SK-N-SH (cell line): ENCODE results near the gene PIK3R1. TPM values are rescaled to one million over a fixed set of nuclear protein-coding genes. Genes with fewer than 3 reads are reported as not detected.
A peak's percentile ranks its signal among the peaks of the same experiment; 100 is the strongest.

Source experiments
- CTCF ChIA-PET: fragments of 300-600, 350-600 bp; formaldehyde crosslinking; extraction: SDS; loops from one replicate; lab custom pipeline; 2021; lab: Yijun Ruan, JAX
- POLR2A ChIA-PET: fragments of 350-600 bp; sonication (Branson Sonifier 250); formaldehyde crosslinking; extraction: SDS; loops from one replicate; lab custom pipeline; 2020; ENCODE audit warnings: antibody characterized with exemption, inconsistent platforms; lab: Yijun Ruan, JAX
- DNase-seq: peaks from one replicate; pipeline ENCODE4 v3.0.0; 2012
- H2AFZ ChIP-seq: fragments of 200-600 bp; sonication (generic); 2 replicates; pipeline ENCODE4 v1.8.1; 2016; ENCODE audit warnings: antibody characterized with exemption, mild to moderate bottlenecking, low read depth
- H3F3A ChIP-seq: fragments of 200-600 bp; sonication (generic); replicated peaks from 2 replicates; pipeline ENCODE3; 2016; ENCODE audit warnings: antibody characterized with exemption, mild to moderate bottlenecking; ENCODE audit not compliant: insufficient read depth
- H3K27ac ChIP-seq, 2 experiments: fragments of 200-500 bp in 1 of 2; fragments of 200-600 bp in 1 of 2; sonication (Bioruptor generic) in 1 of 2; sonication (generic), shearing (Covaris generic) in 1 of 2; 2 replicates each; pipeline versions ENCODE4 v1.5.1 to v1.6.1; 2014 to 2016; ENCODE audit warnings: low read depth in 2 of 2, inconsistent platforms in 1 of 2, low read length in 1 of 2, mild to moderate bottlenecking in 1 of 2, mixed read lengths in 1 of 2
- H3K27me3 ChIP-seq: fragments of 200-600 bp; sonication (generic), shearing (Covaris generic); 2 replicates; pipeline ENCODE4 v1.6.1; 2016; ENCODE audit warnings: mixed run types; ENCODE audit not compliant: insufficient read depth
- H3K36me3 ChIP-seq, 2 experiments: fragments of 200-500 bp in 1 of 2; fragments of 200-600 bp in 1 of 2; sonication (Bioruptor generic) in 1 of 2; sonication (generic) in 1 of 2; replicated peaks in 1 of 2; 2 replicates each; pipeline versions ENCODE3 to v1.5.1; 2014 to 2016; ENCODE audit warnings: low read length in 1 of 2, mild to moderate bottlenecking in 1 of 2; ENCODE audit not compliant: insufficient read depth in 2 of 2, control insufficient read depth in 1 of 2
- H3K4me1 ChIP-seq, 2 experiments: fragments of 200-500 bp in 1 of 2; fragments of 200-600 bp in 1 of 2; sonication (Bioruptor generic) in 1 of 2; sonication (generic), shearing (Covaris generic) in 1 of 2; 2 replicates each; pipeline versions ENCODE4 v1.5.1 to v1.6.1; 2014 to 2016; ENCODE audit warnings: low read depth in 1 of 2, low read length in 1 of 2, mixed run types in 1 of 2; ENCODE audit not compliant: insufficient read depth in 2 of 2, control insufficient read depth in 1 of 2
- H3K4me2 ChIP-seq: fragments of 200-600 bp; sonication (generic), shearing (Covaris generic); 2 replicates; pipeline ENCODE4 v1.6.1; 2017; ENCODE audit warnings: mixed run types
- H3K4me3 ChIP-seq, 2 experiments: fragments of 200-500 bp in 1 of 2; fragments of 200-600 bp in 1 of 2; sonication (Bioruptor generic) in 1 of 2; sonication (generic), shearing (Covaris generic) in 1 of 2; 2 replicates each; pipeline versions ENCODE4 v1.5.1 to v1.8.1; 2014 to 2016; ENCODE audit warnings: low read depth in 2 of 2, inconsistent platforms in 1 of 2, low read length in 1 of 2, mild to moderate bottlenecking in 1 of 2, mixed read lengths in 1 of 2, moderate library complexity in 1 of 2
- H3K79me2 ChIP-seq: fragments of 200-600 bp; sonication (generic); 2 replicates; pipeline ENCODE4 v1.8.1; 2017; ENCODE audit warnings: mild to moderate bottlenecking; ENCODE audit not compliant: insufficient read depth
- H3K9ac ChIP-seq: fragments of 200-600 bp; sonication (generic); 2 replicates; pipeline ENCODE4 v1.6.1; 2017; ENCODE audit warnings: mixed run types
- H3K9me2 ChIP-seq: fragments of 200-600 bp; sonication (generic); 2 replicates; pipeline ENCODE4 v1.6.1; 2017; ENCODE audit warnings: mixed run types
- H3K9me3 ChIP-seq: fragments of 200-600 bp; sonication (generic); 2 replicates; pipeline ENCODE4 v1.6.1; 2017; ENCODE audit warnings: mixed run types, mild to moderate bottlenecking, moderate library complexity
- H4K20me1 ChIP-seq: fragments of 200-600 bp; sonication (generic); 2 replicates; pipeline ENCODE4 v1.6.1; 2017; ENCODE audit warnings: mild to moderate bottlenecking, mixed run types; ENCODE audit not compliant: insufficient read depth
- EP300 ChIP-seq, 2 experiments: IDR thresholded peaks; 2 replicates each; pipeline versions ENCODE4 v1.4.0 to v1.6.1; 2012; ENCODE audit warnings: borderline replicate concordance in 1 of 2, low read depth in 1 of 2, low read length in 1 of 2
- FOSL2 ChIP-seq: IDR thresholded peaks from 2 replicates; pipeline ENCODE4 v1.4.0; 2012; ENCODE audit warnings: low read depth, mild to moderate bottlenecking, moderate library complexity, borderline replicate concordance
- FOXM1 ChIP-seq: IDR thresholded peaks from 2 replicates; pipeline ENCODE4 v1.4.0; 2012; ENCODE audit warnings: low read depth, mild to moderate bottlenecking
- JUND ChIP-seq: IDR thresholded peaks from 2 replicates; pipeline ENCODE4 v1.4.0; 2012
- NFIC ChIP-seq: IDR thresholded peaks from 2 replicates; pipeline ENCODE4 v1.4.0; 2012; ENCODE audit warnings: borderline replicate concordance
- RAD21 ChIP-seq: IDR thresholded peaks from 2 replicates; pipeline ENCODE4 v1.6.1; 2012; ENCODE audit warnings: mild to moderate bottlenecking, low read length
- RFX5 ChIP-seq: IDR thresholded peaks from 2 replicates; pipeline ENCODE4 v1.6.1; 2012; ENCODE audit warnings: mild to moderate bottlenecking, improper control_type of control experiment, low read length
- RXRA ChIP-seq: IDR thresholded peaks from 2 replicates; pipeline ENCODE4 v1.4.0; 2012; ENCODE audit warnings: low read depth, mild to moderate bottlenecking, borderline replicate concordance
- SIN3A ChIP-seq: IDR thresholded peaks from 2 replicates; pipeline ENCODE4 v1.6.1; 2012; ENCODE audit warnings: low read depth, mild to moderate bottlenecking, low read length, moderate library complexity, borderline replicate concordance
- TAF1 ChIP-seq: IDR thresholded peaks from 2 replicates; pipeline ENCODE4 v1.6.1; 2012; ENCODE audit warnings: low read depth, mild to moderate bottlenecking, low read length, moderate library complexity, borderline replicate concordance
- TCF12 ChIP-seq: IDR thresholded peaks from 2 replicates; pipeline ENCODE4 v1.4.0; 2012
- YY1 ChIP-seq: IDR thresholded peaks from 2 replicates; pipeline ENCODE4 v1.4.0; 2012; ENCODE audit warnings: low read depth, mild to moderate bottlenecking
- whole genome bisulfite sequencing: methylation state at CpG from one replicate; pipeline ENCODE4 v1.1.6; 2017; ENCODE audit warnings: low lambda C conversion rate; 5-methylcytosine and 5-hydroxymethylcytosine counted together
- polyA plus RNA-seq, 3 experiments: library from polyadenylated mRNA; depleted of rRNA; stranded (reverse); fragments of >200 nt; gene quantifications; 2 replicates each; pipeline ENCODE4 v1.2.3, GENCODE V29; 2012
- TF ChIP-seq, protein P1 (sequence below): IDR thresholded peaks from 2 replicates; pipeline ENCODE4 v1.4.0; 2012; ENCODE audit warnings: low read depth
- TF ChIP-seq, protein P2 (sequence below): fragments of 200-600 bp; sonication (generic); IDR thresholded peaks from 2 replicates; pipeline ENCODE4 v1.6.1; 2017; ENCODE audit warnings: antibody characterized with exemption, mild to moderate bottlenecking, moderate library complexity
- TF ChIP-seq, protein P3 (sequence below): fragments of 150-350 bp; IDR thresholded peaks from 2 replicates; pipeline ENCODE4 v1.6.1; 2016; ENCODE audit warnings: mild to moderate bottlenecking, low read depth, low read length
- TF ChIP-seq, protein P4 (sequence below): IDR thresholded peaks from 2 replicates; pipeline ENCODE4; 2012

The PIK3R1 gene
- polyA plus RNA-seq, 1 of the 3 experiments (the other 2 are of a cell fraction) = 2.0 TPM

DNA sequence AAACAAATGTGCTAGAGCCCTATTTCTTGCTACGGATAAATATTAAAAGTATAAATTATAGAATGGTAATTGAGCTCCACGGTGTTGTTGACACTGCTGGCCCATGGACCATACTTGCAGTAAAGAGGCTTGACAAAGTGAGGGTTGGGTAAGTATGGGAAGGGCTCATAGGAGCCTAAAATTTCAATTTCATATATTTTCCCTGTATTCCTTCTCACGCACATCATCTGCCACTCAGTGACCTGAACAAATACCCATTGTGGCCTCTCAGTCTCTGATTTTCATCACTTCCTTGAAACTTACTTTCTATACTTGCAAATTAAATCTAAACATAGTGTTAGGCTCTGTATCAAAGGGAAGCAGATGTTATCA, 116.5 kb downstream of the PIK3R1 start:
- no peak for TF ChIP-seq NFIC
- TF ChIP-seq RFX5 = no peak
- TF ChIP-seq RXRA = no peak
- no peak for TF ChIP-seq EP300 (IDR thresholded peaks at IDR 0.05; ENCODE audit: borderline replicate concordance in 1 of 2, low read depth in 1 of 2, low read length in 1 of 2)
- no peak for TF ChIP-seq FOXM1
- TF ChIP-seq SIN3A = no peak
- no peaks in the 10 kb centered on the region for H4K20me1 ChIP-seq
- ChIA-PET POLR2A (no interaction called here), CTCF (no interaction called here)
- no peaks in the 10 kb centered on the region for H3K9me2 ChIP-seq
- H3K4me3 ChIP-seq = no peak overlapping the region
- no peak overlapping the region for H3K9ac ChIP-seq
- H3K79me2 ChIP-seq = no peaks in the 10 kb centered on the region
- H2AFZ ChIP-seq = no peak overlapping the region
- peaks cover 27% of the 10 kb centered on the region for H3F3A ChIP-seq
- no peaks in the 10 kb centered on the region for H3K36me3 ChIP-seq
- H3K27ac ChIP-seq = no peak overlapping the region
- WGBS = 91% methylated on average over 3 of the region's 3 CpGs
- peaks cover 5% of the 10 kb centered on the region in 2 experiments; a peak in 1 of 4 replicates for H3K4me1 ChIP-seq
- H3K9me3 ChIP-seq = no peaks in the 10 kb centered on the region
- H3K4me2 ChIP-seq = no peak overlapping the region
- H3K27me3 ChIP-seq = no peaks in the 10 kb centered on the region
- no peak for DNase-seq

DNA sequence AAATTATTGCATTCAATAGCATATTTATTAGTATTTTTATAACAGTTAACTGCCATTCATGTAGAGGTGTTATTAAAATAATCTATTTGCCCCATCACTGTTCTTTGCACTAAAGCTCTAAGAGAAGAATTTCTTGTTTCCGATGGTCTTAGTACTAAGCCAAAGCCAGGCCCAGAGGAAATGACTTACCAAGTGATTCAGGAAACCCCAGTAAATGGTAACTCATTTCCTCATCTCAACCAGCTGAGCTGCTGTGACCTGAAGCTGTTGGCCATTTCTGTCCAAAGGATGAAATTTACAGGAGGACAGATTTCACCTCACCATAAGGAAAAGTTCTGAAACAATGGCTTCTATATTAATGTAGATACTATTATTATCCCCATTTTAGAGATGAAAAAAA, 117.0 kb downstream of the PIK3R1 start:
- peaks cover 27% of the 10 kb centered on the region for H3F3A ChIP-seq
- no peaks in the 10 kb centered on the region for H3K9me2 ChIP-seq
- no peak overlapping the region for H3K4me2 ChIP-seq
- ChIA-PET POLR2A (no interaction called here), CTCF (no interaction called here)
- H3K79me2 ChIP-seq = no peaks in the 10 kb centered on the region
- DNase-seq = no peak
- TF ChIP-seq NFIC (no peak), FOSL2 (no peak), JUND (no peak)
- TF ChIP-seq, protein P1, sequence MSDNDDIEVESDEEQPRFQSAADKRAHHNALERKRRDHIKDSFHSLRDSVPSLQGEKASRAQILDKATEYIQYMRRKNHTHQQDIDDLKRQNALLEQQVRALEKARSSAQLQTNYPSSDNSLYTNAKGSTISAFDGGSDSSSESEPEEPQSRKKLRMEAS = no peak
- H2AFZ ChIP-seq = no peak overlapping the region
- H3K36me3 ChIP-seq = no peaks in the 10 kb centered on the region
- no peak overlapping the region for H3K4me3 ChIP-seq
- no peaks in the 10 kb centered on the region for H4K20me1 ChIP-seq
- H3K27me3 ChIP-seq = no peaks in the 10 kb centered on the region
- WGBS = 78% methylated on average over 1 of the region's 1 CpG
- no peak overlapping the region for H3K9ac ChIP-seq
- H3K4me1 ChIP-seq = peaks cover 5 to 6% of the 10 kb centered on the region in 2 experiments; a peak in 2 of 4 replicates
- H3K9me3 ChIP-seq = no peaks in the 10 kb centered on the region
- H3K27ac ChIP-seq = no peak overlapping the region

DNA sequence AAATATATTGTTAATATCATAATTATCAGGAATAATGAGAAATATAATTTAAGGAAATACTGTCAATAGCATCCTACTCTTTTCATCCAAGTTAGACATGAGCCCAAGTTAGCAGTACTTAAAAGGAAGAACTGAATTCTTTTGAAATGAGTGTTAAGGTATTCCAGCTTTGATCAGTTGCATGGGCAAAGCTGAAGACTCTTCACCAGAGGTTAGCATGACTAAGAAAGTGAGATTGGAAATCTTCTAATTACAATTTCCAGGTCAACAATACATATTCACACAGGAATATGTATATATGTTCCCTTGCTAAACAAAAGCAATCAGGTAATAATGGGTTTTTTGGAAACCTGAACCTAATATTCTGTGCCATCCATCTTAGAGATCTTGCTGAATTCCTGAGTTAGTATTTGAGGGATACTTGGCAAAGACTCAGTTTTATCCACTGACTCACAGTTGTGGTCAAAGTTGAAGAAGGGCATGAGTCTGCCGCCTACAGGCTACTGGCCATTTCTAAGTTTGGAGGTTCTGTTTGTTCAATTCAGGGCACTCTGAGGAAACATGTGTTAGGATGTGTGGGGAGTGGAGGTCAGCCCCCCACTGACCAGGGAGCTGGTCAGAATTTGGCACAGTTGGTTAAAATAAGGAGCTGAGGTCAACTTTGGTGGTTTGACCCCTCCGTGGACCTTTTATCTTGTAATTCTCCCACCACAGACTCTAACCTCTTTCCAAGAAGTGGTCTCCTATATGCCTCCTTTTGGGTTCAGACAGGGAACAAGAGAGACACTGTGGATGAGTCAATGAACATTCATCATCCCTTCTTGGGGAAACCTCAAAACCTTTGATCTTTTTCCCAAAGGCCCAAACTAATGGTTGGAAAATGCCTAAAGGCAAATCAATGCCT, 118.3 kb downstream of the PIK3R1 start:
- Histone ChIP-seq H3K79me2 (no peaks in the 10 kb centered on the region), H3K27me3 (no peaks in the 10 kb centered on the region), H3K4me3 (no peak overlapping the region), H3K27ac (peak overlapping the region in 1 of 2 experiments; percentile 44; a peak in 2 of 4 replicates), H3K9me2 (no peaks in the 10 kb centered on the region), H2AFZ (no peak overlapping the region), H3F3A (peaks cover 27% of the 10 kb centered on the region), H3K9ac (no peak overlapping the region), H3K4me2 (no peak overlapping the region; the same call in 1 of the 2 replicates), H3K36me3 (no peaks in the 10 kb centered on the region), H3K9me3 (no peaks in the 10 kb centered on the region), H3K4me1 (peaks cover 5 to 11% of the 10 kb centered on the region in 2 experiments; a peak in 2 of 4 replicates), H4K20me1 (no peaks in the 10 kb centered on the region)
- ChIA-PET POLR2A (no interaction called here), CTCF (interaction anchor here (0.6 kb wide), 1 partner anchor 48 kb away, joined by 3 read pairs; no protein-coding TSS in a partner anchor)
- no peak for DNase-seq
- whole genome bisulfite sequencing = 36% methylated on average over 2 of the region's 2 CpGs
- peak; percentile 69 for TF ChIP-seq TCF12
- TF ChIP-seq RXRA = peak; percentile 67; the same call in 1 of the 2 replicates
- TF ChIP-seq, protein P2, sequence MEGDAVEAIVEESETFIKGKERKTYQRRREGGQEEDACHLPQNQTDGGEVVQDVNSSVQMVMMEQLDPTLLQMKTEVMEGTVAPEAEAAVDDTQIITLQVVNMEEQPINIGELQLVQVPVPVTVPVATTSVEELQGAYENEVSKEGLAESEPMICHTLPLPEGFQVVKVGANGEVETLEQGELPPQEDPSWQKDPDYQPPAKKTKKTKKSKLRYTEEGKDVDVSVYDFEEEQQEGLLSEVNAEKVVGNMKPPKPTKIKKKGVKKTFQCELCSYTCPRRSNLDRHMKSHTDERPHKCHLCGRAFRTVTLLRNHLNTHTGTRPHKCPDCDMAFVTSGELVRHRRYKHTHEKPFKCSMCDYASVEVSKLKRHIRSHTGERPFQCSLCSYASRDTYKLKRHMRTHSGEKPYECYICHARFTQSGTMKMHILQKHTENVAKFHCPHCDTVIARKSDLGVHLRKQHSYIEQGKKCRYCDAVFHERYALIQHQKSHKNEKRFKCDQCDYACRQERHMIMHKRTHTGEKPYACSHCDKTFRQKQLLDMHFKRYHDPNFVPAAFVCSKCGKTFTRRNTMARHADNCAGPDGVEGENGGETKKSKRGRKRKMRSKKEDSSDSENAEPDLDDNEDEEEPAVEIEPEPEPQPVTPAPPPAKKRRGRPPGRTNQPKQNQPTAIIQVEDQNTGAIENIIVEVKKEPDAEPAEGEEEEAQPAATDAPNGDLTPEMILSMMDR = peak; percentile 57
- TF ChIP-seq YY1 = no peak; the same call in 1 of the 2 replicates
- TF ChIP-seq JUND = peak; percentile 74
- TF ChIP-seq, protein P3, sequence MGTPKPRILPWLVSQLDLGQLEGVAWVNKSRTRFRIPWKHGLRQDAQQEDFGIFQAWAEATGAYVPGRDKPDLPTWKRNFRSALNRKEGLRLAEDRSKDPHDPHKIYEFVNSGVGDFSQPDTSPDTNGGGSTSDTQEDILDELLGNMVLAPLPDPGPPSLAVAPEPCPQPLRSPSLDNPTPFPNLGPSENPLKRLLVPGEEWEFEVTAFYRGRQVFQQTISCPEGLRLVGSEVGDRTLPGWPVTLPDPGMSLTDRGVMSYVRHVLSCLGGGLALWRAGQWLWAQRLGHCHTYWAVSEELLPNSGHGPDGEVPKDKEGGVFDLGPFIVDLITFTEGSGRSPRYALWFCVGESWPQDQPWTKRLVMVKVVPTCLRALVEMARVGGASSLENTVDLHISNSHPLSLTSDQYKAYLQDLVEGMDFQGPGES = no peak
- peak in 1 of 2 experiments; percentile 53; a peak in 1 of 4 replicates for TF ChIP-seq EP300 (IDR thresholded peaks at IDR 0.05; ENCODE audit: borderline replicate concordance in 1 of 2, low read depth in 1 of 2, low read length in 1 of 2)
- TF ChIP-seq SIN3A = no peak
- no peak for TF ChIP-seq TAF1
- 0 out of 2 replicates have a peak, but pooled peaks have one; percentile 11 for TF ChIP-seq RAD21
- TF ChIP-seq NFIC = peak; percentile 85
- TF ChIP-seq, protein P4, sequence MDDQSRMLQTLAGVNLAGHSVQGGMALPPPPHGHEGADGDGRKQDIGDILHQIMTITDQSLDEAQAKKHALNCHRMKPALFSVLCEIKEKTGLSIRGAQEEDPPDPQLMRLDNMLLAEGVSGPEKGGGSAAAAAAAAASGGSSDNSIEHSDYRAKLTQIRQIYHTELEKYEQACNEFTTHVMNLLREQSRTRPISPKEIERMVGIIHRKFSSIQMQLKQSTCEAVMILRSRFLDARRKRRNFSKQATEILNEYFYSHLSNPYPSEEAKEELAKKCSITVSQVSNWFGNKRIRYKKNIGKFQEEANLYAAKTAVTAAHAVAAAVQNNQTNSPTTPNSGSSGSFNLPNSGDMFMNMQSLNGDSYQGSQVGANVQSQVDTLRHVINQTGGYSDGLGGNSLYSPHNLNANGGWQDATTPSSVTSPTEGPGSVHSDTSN = peak; percentile 51
